Kidney capillary endothelial cell (primary cell): ENCODE results near the gene SWI5.
A peak's percentile ranks its signal among the peaks of the same experiment; 100 is the strongest.

ENCODE experiments used
- DNase-seq: peaks from one replicate; pipeline ENCODE4 v3.0.0-alpha.2; 2018; ENCODE audit warnings: low spot score

The SWI5 gene

DNA sequence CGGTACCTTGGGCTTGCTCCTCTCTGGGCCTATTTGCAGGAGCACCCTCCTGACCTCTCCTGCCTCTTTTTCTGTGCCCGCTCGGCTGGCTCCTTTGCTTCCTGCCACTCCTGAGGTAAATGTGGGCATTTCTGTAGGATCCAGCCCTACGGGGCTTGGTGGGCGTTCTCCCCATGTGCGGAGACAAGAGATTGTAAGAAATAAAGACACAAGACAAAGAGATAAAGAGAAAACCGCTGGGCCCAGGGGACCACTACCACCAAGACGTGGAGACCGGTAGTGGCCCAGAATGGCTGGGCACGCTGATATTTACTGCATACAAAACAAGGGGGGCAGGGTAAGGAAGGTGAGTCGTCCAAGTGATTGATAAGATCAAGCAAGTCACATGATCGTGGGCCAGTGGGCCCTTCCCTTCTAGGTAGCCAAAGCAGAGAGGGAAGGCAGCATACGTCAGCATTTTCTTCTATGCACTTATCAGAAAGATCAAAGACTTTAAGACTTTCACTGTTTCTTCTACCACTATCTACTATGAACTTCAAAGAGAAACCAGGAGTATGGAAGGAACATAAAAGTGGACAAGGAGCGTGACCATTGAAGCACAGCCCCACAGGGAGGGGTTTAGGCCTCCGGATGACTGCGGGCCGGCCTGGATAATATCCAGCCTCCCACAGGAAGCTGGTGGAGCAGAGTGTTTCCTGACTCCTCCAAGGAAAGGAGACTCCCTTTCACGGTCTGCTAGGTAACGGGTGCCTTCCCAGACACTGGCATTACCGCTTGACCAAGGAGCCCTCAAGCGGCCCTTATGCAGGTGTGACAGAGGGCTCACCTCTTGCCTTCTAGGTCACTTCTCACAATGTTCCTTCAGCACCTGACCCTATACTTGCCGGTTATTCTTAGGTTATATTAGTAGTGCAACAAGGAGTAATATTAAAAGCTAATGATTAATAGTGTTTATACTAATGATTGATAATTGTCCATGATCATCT, 3.3 kb downstream of the SWI5 start:
- DNase-seq, result peak; percentile 52

DNA sequence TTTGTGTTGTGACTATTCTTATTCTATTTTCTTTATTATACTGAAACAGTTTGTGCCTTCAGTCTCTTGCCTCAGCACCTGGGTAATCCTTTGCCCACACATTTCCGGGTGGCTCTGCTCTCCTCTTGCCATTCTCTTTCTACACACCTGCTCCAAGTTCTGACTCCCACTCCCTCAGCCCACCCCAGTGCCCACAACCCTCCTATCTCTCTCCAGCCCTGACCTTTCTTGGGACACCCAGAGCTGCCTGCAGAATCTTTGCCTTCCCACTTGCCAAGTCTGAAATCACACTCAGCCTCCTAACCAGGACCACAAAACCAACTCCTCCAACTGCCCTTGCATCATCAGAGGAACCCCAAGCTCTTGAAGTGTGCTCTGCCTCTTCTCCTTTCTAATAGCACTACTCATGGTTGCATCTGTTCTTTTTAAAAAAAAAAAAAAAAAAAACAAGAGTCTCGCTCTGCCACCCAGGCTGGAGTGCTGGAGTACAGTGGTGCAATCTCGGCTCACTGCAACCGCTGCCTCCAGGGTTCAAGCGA, 4.1 kb downstream of the SWI5 start:
- no peak for DNase-seq

DNA sequence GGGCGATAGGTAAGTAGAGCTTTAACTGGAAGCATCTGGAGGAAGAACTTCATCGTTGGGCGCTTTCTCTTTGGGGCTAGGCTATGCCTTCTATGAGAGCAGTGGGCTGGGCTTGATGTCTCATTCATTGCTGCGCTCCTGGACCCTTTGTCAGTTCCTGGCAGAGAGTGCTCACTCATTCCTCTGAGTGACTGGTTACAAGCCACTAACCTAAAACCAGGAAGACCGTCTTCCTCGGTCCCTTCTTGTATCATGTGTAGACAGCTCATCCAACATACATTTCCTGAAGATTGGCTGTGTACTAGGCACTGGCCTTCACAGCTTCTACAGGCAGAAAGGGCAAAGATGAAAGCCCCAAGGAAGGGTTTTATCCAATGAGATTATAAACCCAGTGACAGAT, 6.4 kb downstream of the SWI5 start:
- peak; percentile 97 for DNase-seq

DNA sequence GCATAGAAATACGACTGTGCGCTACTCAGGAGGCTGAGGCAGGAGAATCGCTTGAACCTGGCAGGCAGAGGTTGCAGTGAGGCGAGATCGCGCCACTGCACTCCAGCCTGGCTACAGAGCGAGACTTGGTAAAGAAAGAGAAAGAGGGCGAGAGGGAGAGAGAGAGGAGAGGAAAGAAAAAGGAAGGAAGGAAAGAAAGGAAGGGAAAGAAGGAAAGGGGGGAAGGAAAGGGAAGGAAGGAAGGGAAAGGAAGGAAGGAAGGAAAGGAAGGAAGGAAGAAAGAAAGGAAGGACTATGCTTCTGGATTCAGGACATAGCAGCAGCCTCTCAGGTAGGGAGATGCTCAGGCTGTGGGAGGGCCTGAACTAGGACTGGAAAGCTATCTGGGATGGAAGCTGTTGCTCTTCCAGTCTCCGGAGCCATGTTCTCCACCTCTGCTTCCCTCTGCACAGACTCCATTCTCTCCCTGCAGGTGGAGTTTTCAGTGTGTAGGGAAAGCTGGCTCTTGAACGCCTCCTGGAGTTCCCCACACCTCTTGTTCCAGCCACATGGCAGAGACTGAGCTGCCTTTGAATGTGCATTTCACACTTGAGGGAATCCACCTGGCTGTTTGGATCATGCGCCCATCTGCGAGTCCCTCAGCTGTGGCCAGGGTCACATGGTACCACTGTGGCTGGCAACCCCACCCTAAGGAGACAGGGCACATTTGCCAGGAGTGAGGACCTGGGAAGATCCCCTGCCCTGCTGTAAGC, 9.1 kb downstream of the SWI5 start:
- DNase-seq, result no peak

DNA sequence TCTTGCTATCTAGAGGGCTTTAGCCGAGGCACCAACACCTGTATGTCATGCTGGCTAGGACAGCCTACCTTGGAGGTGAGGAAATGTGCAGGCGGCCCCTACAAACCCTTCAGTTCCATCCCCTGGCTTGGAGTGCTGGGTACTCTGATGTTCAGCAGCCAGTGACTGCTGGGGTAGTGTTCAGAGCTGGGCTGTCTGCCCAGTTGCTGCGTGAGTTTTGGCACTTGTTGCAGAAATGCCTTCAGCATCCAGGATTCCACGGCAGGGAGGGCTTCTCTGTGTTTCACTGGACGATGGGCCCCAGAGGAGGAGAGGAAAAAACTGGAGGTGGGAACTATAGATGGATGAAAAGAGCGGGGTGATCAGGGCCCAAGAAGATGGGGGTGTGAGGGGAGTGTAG, 10.4 kb downstream of the SWI5 start:
- DNase-seq, result no peak

DNA sequence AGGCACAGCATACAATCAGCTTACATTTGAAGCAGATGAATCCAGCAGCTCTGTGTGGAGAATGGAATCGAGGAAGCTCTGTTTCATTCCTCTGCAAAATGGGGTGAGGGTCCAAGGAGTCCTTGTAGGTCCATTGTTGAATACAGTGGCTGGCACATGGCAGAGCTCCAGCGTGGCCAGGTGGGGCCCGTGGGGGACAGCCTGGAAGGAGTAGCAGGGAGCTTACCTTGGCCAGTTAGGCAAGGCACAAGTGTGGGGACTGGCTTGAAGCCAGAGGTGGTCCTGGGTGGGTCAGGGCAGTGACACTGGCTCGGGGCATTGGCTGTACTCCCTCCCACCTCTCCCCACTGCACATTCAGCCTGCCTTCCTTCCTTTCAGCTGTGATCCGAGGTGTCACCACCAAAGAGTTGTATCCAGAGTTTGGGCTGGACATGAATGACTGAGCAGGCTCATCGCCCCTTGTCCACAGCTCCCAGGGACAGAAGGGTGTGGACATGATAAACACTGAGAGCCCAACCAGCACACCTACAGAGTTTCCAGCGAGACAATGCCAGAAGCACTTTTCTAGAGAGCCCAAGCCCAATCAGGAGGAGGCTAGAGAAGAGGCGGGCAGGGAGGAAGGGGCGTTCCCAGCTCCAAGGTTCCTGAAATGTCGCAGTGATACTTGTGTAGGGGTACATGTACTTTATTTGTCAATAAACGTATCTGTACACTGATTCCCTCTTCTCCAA, 12.4 kb downstream of the SWI5 start:
- DNase-seq, result no peak

DNA sequence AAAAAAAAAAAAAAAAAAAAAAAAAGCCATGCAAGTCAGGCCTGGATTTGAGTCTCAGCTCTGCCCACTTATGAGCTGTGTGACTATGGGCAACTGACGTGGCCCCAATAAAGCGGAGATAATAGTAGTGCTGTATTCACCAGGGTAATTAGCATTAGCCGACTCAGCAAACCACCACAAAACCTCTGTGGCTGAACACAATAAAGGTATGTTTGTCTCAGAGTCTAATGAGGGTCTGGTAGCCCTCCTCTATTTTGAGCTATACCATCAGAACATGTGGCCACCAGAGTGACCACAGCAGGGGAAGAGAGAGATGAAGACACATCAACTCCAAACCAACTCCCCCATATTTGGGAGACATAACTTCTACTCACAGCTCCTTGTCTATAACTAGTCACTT, 15.9 kb downstream of the SWI5 start:
- DNase-seq, result no peak

DNA sequence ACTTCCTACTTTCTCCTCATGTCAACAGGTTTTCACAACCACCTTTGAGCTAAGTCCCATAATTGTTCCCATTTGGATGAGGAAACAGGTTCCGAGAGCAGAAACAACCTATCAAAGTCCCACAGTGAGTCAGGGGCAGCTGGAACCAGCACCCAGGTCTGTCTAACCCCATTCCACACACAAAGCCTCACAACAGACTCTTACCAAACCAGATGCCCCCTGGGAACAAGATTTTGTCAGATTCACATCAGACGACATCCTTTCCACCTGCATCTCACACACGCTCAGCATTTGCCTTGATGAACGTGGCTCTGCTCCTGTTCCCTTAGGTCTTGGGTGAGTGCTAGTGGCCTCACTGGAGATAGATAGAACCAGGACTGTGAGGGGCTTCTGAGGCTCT, 17.0 kb downstream of the SWI5 start:
- no peak for DNase-seq

DNA sequence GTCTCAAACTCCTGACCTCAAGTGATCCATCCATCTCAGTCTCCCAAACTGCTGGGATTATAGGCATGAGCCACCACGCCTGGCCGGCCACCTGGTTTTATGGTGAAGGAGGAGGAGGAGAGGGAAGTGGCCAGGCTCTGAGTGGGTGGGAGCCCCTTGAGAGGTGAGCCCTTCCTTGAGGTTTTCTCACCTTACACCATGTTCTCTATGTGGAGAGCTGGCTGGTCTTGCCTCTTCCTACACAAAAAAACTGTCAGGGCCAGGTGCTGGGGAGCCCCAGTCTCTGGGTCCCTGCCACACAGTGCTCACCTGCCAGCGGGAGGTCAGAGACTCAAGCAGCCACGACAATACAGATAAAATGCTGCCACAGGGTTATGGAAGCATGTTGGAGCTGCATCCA, 18.1 kb downstream of the SWI5 start:
- DNase-seq, result no peak

DNA sequence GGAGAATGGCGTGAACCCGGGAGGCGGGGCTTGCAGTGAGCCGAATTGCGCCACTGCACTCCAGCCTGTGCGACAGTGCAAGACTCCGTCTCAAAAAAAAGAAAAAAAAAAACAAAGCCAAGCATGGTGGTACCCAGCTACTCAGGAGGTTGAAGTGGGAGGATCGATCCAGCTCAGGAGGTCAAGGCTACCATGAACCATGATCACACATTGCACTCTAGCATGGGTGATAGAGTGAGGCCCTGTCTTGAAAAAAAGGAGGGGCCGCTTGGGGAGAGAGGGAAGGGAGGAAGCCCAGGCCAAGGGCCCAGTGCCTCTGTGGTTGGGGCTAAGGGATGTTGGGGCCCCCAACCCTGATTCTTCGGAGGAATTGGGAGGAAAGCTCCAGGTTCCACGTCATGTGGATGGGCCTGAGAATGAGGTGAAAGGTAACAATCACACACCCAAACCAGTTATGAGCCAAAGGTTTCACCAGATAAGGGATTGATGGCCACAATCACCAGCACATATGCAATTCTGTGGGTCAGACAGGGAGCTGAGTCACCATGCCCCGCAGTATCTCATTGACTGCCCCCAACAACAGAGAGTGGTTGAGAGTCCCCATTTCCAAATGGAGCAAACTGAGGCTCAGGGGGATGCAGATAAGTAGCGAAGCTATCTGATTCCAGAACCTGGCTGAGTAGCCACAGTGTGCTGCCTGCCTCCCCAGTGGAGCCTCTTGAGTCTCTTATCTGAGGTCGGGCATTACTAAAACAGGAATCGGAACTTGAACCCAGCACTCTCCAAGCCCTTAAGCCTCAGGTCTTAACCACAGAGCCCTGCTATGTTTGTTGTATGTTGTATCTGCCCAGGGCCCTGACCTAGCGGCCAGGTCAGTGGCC, 20.5 kb downstream of the SWI5 start:
- no peak for DNase-seq

DNA sequence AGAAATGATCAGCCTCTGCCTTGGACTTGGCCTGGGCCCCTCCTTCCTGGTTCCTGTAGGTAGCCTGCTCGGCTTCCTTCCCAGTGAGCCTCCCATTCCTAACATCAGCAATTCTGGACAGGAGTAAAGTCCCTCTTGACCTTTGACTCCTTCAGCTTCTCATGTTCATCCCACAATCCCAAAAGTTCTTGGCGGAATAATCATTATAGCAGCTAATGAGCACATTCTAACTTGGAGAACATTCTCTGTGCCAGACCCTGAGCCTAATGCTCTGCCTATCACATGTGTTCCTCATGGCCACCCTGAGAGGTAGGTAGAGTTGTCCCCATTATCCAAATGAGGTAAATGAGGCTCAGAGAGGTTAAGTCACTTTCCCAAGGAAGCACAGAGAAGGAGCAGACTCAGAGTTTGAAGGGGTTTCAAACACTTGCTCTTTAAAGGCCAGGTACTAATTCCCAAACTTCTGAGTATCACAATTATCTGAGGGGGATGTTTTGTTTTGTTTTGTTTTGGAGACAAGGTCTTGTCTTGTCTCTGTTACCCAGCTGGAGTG, 21.2 kb downstream of the SWI5 start:
- no peak for DNase-seq

DNA sequence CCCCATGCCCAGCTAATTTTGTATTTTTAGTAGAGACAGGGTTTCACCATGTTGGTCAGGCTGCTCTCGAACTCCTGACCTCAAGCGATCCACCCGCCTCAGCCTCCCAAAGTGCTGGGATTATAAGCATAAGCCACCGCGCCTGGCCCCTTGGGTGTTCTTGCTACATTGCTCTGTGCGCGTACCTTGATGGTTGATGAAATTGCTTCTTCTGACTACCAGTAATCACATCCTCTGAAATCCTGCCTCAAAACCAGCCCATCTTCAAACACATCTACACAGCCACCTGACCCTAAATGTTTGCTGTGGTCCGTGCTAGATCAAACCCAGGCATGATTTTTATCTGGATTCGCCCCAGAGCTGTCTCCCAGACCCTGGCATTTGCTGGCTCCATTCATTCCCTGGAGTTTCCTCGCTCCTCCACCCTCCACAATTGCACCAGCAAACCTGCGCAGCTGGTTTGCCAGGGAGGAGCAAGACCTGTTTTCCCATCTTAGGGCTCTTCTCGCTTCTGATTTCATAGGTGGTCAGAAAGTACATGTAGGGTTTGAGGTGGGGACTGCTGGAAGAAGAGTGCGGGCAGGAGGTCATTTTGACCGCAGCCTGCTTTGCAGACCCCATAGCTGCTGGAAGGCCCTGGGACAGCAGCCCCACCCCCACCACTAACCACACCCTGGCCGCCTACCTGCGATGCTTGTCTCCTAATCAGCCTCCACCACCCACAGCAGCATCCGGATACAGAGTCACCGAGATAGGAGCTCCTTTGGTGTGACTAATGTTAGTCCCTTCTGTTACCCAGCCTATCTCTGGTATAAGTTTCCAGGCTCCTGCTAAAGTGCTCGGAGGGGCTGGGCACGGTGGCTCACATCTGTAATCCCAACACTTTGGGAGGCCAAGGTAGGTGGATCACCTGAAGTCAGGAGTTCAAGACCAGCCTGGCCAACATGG, 22.7 kb downstream of the SWI5 start:
- no peak for DNase-seq

DNA sequence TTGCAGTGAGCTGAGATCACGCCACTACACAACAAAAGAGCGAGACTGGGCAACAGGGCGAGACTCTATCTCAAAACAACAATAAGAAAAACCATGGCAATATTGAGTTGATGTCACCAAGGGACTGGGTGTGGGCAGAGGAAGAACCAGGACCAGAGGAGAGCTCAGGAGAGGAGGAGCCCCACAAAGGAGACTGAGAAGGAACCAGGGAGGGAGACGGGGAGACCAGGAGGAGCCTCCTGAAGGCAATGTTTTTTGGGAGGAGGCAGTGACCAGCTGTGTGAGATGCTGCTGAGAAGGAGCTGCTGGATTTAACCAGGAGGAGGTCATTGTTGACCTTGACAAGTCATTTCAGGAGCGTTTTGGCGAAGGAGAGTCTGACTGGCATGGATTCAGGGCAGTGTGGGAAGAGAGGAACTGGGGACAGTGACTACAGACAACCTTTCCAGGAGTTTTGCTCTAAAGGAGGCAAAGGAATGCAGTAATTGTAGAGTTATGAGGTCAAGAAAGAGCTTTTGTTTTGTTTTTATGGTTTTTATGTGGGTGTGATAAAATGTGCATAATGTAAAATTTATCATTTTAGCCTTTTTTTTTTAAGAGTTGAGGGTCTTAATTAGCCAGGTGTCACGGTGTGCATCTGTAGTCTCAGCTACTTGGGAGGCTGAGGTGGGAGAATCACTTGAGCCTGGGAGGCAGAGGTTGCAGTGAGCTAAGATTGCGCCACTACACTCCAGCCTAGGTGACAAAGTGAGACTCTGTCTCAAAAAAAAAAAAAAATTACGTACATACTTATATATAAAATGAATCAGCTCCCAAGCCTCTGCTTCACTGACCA, 28.3 kb downstream of the SWI5 start:
- no peak for DNase-seq

DNA sequence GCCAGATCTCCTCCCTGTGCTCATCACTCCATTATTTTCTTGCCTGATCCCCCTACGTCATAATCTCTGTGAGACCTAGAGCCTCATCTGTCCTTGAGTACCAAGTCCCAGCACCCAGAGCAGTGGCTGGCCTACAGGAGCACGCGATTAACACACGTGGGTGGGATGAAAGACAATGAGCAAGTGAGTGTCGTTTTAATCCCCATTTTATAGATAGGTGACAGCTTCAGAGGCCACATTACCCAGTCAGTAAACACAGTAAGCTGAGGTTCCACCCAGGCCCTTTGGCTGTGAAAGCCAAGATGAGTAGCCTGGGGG, 28.9 kb downstream of the SWI5 start:
- DNase-seq, result no peak

DNA sequence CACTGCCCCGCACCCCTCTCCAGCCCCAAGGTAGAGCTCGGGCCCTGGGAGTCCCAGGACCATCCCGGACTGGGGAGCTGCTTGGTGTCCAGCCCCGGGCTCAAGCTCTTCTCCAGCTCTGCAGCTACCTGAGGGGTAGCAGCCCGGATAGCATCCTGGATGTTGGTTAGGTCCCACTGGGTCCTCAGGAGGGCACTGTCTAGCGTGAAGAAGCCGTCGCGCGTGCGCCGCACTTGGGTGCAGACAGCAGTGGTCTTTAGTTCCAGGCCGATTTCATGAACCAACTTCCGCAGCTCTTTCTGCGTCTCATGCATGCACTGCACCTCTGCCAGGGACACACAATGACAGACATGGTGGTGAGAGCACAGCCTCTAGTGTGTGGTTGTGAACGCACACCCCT, 33.5 kb downstream of the SWI5 start:
- DNase-seq, result no peak

DNA sequence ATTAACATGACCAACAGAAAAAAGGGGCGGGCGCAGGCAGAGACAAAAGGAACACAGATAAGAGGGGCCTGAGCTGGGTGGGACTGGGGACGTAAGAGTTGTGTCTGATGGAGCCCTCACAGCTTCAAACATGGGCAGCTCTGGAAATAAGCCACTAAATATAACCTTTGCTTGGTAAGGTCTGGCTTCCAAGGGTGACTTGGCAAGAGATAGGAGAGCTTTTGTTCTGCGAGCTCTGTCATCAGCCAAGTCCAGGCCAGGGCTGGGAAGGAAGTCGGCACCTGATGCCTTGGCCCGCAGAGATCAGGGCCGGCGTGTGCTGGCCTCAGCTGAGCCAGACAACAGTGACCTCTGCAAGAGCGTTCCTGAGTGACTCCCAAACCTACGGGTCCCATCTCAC, 34.4 kb downstream of the SWI5 start:
- no peak for DNase-seq

DNA sequence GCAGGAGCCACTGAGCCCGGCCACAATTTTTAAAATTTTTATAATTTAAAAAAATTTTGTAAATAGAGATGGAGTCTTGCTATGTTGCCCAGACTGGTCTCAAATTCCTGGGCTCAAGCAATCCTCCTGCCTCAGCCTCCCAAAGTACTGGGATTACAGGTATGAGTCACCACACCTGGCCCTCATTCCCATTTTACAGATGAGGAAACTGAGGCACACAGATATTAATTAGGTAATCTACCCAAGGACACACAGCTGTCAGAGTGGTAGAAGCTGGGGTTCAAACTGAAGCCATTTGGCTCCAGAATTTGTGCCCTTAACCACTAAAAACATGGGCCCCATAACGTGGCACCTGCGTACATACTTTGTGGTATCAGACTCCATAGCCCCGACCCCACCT, 38.6 kb downstream of the SWI5 start:
- DNase-seq, result no peak

DNA sequence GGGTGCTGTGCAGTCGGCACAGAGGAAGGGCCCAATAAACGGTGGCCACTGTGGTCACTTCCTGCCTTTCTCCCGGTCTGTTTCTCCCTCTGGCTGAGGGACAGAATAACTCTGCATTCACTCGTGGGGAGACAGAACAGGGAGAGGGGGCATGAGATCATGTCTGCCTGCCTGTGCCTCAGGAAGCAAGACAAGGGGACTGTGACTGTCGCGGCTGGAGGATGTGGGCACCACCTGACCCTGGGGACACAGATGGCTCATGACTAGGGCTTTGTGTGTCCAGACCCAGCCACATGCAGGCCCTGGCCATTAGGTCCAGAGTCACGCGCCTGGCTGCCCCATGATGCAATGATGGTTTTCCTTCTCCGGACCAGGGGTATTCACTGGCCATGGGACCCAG, 40.3 kb downstream of the SWI5 start:
- peak; percentile 71 for DNase-seq

DNA sequence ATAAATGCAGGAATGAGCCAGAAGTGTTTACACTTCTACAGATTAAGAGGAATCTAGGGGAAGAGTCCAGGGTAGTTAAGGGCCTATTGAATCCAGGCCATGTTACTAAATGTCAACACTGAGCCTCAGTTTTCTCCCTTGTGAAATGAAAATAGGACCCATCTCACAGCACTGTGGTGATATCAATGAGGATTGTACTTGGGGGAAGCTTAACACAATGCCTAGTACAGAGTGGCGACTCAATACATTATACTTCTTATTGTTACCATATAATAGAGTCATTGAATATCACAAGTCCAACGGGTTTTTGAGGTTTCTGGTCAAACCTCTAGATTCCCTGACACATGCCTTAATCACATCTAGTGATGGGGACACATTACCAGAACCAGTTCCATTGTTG, 41.6 kb downstream of the SWI5 start:
- no peak for DNase-seq
